DMS53 (cell line): ENCODE data around the gene NBR1.
"Not testable (repeated sequence)": the region's sequence is repeated elsewhere in the genome, so short reads cannot be mapped to it uniquely, and the experiment has no call there.

Source experiments
- DNase-seq: peaks from one replicate; lab custom pipeline; 2025; lab: John Stamatoyannopoulos, UW

The NBR1 gene

DNA sequence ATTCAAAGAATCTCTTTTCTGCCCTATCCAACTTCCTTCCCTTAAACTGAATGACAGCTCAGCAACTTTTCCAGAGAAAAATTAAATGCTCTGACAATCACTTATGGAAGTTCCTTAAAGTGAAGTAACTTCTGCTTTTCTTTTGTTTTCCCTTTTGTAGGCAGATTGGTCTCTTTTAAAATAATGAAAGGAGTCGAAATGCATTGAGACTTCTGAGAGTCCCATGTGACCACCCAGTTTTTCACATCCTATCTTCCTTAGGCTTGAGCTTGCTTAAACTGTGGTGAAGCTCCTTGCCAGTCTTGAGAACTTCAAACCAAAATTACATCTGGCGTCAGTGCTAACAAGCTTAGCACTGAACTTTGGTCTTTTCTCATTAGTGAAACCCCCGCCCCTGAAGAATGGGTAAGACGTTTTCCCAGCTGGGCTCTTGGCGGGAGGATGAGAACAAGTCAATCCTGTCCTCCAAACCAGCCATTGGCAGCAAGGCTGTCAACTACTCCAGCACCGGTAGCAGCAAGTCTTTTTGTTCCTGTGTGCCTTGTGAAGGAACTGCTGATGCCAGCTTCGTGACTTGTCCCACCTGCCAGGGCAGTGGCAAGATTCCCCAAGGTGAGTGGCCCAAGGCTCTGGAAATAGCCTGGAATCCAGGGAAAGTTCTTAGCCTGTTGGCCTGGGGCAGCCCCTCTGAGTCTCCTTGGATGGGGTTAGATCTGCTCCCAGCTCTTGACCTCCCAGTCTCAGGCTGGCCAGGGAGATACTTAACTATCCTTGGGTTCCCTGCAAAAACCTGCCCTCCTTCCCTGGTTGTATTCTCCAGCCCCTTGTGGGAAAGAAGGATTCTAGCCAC, 41.9 kb downstream of the NBR1 start:
- peak; percentile 39 for DNase-seq

DNA sequence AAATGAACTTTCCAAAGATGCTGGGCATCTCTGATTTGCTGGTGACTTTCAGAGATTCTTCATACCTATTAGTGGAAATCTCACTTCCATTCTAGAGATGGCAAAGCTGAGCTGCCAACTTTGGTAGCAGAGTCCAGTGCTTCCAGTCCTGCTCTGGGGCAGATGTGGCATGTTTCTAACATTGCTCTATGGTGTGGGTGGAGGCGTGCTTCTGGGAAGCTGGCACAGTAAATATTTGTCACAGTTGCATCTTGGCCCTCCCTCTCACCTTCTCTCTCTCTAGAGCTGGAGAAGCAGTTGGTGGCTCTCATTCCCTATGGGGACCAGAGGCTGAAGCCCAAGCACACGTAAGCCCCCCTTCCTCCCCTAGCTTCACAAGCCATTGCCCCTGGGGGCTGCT, 42.5 kb downstream of the NBR1 start:
- DNase-seq, result no peak

DNA sequence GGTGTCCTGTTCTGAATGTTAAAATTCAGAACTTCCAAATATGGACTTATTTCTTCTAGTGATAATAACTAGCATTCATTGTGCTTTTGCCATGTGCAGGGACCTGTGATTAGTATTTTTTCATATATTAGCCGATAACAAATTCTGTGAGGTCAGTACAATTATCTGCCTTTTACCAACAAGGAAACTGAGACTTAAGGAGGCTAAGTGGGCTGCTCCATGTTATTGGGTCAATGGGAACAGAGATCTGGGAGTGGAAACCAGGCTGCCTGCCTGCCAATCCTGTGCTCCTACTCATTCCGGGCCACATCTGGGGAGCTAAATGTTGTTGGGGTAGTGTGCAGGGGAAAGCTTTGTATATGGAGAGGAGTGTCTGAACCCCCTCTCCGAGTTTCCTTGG, 44.3 kb downstream of the NBR1 start:
- no peak for DNase-seq

DNA sequence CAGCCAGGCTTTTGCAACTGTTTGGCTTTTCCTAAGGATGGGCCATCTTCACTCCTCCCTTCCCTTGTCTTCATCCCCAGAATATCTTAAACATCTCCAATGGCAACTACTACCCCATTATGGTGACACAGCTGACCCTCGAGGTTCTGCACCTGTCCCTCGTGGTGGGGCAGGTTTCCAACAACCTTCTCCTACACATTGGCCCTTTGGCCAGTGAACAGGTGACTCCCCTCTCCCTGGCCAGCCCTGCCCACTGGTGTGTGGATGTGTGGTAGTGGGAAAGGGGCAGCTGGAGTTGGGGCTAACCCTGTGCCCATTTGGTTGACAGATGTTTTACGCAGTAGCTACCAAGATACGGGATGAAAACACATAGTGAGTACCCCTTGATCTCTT, 45.4 kb downstream of the NBR1 start:
- no peak for DNase-seq

DNA sequence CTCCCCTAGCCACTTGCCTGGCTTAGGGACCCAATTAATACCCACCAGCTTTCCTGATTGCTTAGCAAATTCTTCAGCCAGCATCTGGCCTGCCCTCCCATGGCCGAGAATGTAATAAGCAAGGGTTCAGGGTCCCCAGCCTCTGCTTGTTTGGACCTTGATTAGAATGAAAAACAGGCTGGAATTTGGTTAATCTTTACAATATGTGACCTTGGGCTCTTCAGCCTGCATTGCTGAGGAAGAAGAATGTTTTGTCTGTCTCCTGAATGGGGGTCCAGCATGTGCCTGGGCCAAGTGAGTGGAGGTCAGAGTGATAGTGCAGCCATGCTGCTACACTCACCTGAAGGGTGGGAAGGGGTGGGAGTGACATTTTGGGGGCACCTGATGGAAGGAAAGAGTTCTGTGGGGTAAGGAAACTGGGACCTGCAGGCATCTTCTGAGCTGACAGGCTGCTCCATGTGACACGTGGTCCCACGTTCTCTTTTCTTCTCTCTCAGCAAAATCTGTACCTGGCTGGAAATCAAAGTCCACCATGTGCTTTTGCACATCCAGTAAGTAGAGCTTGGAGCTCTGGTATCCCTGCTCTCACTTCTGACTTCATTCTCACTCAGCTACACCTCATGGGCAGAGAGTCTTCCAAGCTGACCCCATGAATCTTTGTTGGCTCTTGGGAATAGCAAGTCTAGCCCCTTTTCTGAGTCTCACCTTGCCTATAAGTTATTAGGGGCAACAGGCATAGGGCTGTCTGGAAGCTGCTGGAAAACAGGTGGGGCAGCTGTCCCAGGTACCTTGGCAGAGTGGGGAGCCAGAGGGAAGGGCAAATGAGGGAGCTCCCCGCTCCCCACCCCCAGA, 46.0 kb downstream of the NBR1 start:
- DNase-seq, result no peak

DNA sequence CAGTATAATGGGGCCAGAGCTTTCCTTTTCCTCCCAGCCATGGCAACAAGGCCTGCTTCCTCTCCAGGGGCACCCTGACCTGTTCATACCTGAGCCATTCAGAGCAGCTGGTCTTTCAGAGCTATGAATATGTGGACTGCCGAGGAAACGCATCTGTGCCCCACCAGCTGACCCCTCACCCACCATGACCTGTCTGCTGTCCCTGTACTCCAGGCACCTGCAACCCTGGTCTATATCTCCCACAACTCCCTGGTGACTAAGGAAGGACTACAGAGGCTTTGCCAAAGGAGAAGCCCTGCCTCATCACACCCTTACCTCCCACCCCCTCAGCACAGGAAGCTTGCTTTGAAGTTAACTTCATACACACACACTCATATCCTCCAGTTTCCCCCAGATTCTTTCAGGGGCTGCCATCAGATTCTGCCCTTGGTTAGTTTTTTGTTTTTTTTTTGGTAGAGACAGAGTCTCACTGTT, 46.6 kb downstream of the NBR1 start:
- no peak for DNase-seq

DNA sequence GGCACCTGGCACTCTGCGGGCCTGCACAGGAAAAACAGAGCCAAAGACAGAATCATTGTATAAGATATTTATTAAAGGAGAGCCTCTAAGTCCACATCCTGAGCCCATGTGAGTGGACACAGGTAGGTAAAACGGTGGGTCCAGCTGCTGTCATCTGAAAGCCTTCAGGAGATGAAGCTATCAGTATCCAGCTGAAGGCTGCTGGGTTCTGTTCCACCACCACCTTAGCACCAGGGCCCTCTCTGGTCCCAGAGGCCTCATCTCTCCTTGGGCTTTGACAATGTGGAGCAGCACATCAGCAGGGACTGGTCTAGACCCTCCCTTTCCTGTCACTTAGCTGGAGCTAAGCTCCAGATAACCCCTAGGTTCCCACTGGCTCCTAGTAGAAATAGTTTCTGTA, 48.0 kb downstream of the NBR1 start:
- DNase-seq, result no peak

DNA sequence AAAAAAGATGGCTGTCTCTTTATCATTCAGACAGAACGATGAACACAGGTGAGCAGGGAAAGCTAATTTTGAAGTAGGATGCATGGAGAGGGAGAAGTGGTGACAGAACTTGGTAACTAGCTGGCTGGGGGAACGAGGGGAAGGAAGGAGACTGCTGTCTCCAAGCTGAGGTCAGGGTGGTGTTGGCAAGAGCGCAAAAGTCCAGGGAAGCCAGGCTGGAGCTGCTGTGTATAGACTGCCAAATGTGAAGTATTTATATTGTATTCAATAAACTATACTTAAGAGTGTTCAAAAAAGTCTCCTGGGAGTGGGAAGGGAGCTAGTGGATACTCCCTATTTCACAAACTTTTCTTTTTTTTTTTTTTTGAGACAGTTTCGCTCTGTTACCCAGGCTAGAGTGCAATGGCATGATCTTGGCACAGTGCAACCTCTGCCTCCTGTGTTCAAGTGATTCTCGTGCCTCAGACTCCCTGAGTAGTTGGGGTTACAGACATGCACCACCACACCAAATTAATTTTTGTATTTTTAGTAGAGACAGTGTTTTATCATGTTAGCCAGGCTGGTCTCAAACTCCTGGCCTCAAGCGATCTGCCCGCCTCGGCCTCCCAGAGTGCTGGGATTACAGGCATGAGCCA, 48.8 kb downstream of the NBR1 start:
- no peak for DNase-seq

DNA sequence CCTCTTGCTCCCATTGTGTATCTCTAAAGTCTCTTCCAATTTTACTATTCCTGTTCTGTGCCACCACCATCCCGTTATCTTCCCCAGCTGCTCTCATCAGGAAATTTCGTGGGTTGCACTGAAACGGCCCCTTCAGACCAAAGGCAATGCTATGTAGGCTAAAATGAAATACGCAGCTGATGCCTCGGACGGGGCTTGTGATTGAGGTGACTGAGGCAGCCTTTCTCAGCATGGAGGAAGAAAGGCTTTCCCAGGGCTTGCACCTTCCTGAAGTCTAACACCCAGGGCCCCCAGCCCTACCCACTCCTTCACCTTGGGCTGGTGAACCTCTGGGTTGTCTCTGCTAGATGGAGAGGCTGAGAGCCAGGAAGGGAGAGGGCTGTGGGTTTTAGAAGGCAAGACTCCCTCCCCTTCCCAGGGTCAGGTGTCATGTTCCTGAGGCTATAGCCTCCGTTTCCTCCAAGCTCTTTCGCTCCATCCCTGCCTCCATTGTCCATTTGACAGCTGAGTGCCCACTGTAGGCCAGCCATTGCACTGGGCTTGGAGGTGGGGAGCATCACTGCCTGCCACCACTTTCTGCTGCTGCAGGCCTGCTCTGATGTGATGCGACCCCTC, 49.6 kb downstream of the NBR1 start:
- no peak for DNase-seq

DNA sequence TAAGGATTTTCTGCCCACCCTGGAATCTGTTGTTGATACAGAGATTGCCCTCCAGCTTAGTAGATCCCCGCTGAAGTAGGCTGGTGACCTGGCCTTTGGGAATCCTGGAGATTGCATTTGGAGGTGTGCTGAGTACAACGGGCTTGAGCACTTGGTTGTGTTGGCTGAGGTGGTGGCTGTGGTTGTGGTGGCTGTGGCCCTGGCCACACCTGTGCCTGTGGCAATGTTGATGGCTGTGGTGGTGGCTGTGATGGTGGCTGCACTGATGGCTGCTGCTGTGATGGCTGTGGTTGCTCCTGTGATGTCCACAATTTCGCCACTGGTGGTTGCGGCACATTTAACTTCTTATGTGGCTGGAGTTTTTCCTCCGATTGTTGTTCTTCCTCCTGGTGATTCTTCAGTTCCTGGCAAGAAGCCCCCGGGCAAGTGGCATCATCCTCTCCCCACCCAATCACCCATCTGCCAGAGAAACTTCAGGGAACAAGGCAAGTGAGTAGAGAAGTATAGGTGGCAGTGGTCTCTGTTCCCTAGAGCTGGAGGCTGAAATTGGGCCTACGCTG, 53.2 kb downstream of the NBR1 start:
- no peak for DNase-seq

DNA sequence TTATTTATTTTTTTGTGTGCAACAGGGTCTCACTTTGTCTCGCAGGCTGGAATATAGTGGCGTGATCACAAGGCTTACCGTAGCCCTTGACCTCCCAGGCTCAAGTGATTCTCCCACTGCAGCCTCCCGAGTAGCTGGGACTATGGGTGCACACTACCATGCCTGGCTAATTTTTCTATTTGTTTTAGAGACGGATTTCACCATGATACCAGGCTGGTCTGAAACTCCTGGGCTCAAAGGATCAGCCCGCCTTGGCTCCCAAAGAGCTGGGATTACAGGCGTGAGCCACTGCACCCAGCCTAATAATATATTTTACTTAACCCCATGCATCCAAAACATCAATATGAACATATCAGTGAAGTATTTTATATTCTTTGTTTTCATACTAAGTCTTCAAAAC, 55.4 kb downstream of the NBR1 start:
- DNase-seq, result no peak

DNA sequence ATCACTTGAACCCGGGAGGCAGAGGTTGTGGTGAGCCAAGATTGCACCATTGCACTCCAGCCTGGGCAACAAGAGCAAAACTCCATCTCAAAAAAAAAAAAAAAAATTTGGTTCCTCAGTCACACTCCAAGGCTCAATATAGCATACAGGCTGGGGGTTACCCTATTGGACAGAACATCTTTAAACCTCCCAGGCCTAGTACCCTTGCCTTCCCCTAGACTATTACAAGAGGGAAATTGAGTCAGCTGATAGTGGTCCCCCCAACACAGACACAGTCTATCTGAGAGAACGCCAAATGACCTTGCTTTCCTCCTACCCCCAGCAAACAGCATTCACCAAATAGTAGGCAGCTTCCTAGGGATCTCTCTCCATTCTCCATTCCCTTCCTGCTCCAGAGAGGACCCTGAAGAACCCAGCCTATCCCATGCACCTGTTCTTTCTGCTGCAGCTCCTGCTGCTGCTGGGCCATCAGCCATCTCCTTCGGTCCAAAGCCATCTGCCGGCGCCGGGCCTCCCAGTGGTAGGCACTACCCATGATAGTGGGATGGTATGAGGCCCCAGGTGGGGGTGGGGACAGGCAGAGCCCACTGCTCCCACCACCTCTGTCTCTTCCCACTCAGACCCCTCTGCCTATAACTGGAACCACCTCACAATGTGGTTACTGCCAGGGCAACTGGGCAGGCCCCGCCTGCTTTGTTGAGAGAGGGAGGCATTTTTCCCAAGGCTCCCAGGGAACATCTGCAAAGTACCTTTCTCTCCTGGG, 57.2 kb downstream of the NBR1 start, which contains the start of gene CCDC200:
CCDC200 (minus strand) TSS at position 604 of the 763 bp plus-strand sequence; CDS start at position 535, 69 bp downstream.
- not testable (repeated sequence) for DNase-seq

DNA sequence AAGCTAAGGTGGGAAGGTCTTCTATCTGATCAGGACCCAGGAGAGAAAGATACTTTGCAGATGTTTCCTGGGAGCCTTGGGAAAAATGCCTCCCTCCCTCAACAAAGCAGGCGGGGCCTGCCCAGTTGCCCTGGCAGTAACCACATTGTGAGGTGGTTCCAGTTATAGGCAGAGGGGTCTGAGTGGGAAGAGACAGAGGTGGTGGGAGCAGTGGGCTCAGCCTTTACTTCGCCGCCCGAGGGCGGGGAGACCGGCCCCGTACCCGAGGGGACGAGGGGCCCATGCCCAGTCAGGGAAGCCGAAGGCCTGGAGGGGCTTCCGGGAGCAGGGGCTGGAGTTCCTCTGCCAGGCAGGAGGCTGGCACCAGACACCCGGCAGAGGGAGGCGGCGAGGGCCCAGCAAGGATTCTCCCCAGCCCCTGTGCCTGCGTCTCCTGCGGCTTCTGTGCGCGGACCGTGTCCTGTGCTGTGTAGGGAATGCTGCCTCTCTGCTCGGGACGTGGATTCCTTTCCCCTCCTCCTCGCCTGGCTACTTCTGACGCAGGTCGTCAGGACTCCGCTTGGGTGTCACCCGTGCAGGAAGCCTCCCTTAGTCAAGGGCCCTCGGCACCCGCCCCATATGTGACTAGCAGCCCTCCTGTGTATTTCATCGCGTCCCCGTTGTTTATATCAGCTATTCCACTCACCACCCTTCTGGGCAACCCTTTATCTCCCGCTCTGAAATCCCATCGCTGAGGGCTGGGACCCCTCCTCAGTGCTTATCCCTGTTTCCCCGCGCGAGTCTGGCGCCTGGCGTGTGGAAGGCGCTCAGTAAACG, 60.4 kb downstream of the NBR1 start:
- not testable (repeated sequence) for DNase-seq

DNA sequence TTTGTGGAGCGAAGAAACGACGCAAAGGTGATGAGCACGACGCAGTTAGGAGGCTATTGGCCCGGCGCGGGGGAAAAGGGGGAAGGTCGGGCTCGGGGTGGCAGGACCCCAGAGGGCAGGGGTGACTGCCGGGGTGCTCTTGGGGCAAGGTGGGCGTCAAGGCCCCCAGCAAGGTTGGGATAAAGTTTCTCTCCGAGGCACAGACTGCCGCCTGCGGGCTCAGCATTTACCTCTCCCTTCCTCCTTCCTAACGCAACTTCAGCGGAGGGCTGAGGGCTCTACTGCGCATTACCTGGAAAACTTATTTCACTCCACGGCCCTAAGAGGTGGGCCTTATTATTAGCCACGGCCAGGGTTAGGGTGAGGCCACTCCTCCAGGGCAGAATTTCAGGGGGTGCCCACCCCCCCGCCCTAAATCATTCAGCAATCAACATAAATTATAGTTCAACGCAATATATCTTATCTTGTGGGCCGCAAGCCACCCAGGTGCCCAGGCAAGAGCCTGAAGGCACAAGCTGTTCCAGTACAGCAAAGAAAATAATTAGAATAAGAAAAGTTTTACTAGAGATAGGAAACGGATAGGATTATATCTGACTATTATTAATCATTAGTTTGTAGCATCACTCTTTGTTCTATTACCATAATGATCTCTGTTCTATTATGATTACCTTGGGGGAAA, 61.1 kb downstream of the NBR1 start:
- not testable (repeated sequence) for DNase-seq

DNA sequence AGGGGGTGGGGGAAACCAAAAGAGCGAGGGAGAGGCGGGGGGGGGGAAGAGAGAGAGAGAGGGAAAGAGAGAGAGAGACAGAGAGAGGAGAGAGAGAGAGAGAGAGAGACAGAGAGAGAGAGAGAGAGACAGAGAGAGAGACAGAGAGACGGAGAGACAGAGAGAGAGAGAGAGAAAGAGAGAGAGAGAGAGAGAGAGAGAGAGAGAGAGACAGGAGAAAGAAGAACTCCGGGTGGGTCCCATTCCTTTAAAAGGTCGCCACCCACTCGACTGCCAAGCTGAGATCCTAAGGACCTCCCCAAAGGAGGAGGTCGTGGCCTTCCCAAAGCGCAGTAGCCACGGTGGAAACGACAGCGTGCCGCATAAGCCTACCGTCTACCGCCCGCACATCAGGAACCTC, 62.2 kb downstream of the NBR1 start:
- not testable (repeated sequence) for DNase-seq

DNA sequence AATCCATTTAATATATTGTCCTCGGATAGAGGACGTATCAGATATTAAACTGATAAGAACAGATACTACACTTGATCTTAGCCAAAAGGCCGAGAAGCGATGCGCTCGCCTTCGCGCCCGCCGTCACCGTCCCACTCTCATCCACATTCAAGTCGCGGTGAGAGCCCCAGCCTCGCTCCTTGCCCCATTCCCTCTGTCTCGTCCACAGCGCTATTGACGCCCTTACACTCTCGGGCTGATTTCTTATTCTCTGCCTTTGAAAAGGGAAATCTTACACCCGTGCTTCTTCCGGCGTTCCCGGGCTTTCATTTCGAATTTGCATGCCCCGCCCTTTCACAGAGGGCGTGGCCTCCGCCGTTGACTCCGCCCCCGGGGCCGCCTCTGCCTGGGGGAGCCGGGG, 62.9 kb downstream of the NBR1 start, which contains the start of gene RNU2-1:
RNU2-1 (minus strand) TSS at position 101 of the 400 bp plus-strand sequence.
- DNase-seq, result not testable (repeated sequence)

DNA sequence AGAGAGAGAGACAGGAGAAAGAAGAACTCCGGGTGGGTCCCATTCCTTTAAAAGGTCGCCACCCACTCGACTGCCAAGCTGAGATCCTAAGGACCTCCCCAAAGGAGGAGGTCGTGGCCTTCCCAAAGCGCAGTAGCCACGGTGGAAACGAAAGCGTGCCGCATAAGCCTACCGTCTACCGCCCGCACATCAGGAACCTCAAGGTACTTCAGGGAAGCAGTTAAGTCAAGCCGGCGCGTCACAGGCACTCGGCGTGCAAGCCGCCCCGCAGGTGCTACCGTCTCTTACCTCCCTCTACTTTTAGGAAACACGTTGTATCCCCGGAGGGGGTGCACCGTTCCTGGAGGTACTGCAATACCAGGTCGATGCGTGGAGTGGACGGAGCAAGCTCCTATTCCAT, 68.6 kb downstream of the NBR1 start:
- not testable (repeated sequence) for DNase-seq

DNA sequence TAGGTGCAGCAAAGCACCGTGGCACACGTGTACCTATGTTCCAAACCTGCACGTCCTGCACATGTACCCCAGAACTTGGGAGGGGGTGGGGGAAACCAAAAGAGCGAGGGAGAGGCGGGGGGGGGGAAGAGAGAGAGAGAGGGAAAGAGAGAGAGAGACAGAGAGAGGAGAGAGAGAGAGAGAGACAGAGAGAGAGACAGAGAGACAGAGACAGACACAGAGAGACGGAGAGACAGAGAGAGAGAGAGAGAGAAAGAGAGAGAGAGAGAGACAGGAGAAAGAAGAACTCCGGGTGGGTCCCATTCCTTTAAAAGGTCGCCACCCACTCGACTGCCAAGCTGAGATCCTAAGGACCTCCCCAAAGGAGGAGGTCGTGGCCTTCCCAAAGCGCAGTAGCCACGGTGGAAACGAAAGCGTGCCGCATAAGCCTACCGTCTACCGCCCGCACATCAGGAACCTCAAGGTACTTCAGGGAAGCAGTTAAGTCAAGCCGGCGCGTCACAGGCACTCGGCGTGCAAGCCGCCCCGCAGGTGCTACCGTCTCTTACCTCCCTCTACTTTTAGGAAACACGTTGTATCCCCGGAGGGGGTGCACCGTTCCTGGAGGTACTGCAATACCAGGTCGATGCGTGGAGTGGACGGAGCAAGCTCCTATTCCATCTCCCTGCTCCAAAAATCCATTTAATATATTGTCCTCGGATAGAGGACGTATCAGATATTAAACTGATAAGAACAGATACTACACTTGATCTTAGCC, 69.8 kb downstream of the NBR1 start:
- not testable (repeated sequence) for DNase-seq
